ENCODE results near the gene SIGLEC5. TPM values are rescaled to one million over a fixed set of nuclear protein-coding genes. Genes with fewer than 3 reads are reported as not detected.

SIGLEC5 gene
- total and polyA plus RNA-seq, 2 donors (not counting 3 experiments of a cell fraction or from before 2014, with no cell fraction given) = not detected

DNA sequence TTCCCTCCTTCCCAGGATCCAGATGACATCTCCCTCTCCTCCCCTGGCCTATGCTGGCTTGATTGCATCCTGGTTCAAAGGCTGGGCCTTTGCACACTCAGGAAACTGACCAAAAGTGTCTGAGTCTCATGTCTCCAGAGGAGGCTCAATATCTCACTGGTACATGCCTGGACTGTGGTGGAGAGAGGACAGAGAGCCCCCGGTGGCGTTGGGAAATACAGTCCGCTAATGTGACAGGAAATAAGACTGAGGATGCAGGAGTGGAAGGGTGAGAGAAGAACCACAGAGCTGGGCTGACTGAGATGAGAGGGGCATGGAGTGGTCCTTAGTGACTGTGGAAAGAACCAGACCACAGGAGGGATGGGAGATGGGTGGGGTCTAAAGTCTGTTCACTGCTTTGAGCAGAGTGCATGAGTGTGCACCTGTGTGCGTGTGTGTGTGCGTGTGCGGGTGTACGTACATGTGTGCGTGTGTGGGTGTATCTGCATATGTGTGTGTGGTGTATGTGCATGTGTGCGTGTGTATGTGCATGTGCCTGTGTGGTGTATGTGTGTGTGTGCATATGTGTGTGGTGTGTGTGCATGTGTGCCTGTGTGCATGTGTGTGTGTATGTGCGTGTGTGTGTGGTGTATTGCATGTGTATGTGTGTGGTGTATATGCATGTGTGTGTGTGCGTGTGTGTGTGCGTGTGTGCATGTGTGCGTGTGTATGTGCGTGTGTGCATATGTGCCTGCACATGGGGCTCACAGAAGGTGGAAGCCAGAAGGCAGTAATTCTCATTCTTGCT, 1.9 kb downstream of the SIGLEC5 start:
- no peaks in the 10 kb centered on the region for H3K4me1 ChIP-seq (ENCODE audit: control insufficient read depth, extremely low read depth, insufficient read depth, low read length)
- POLR2A ChIA-PET = no interaction called here
- H3K9ac ChIP-seq (replicated peaks; ENCODE audit: extremely low read depth, insufficient read depth, low read length) = no peak overlapping the region
- no peak for TF ChIP-seq POLR2AphosphoS5 (IDR thresholded peaks at IDR 0.05; ENCODE audit: insufficient read depth, low read depth, low read length)
- no peak for TF ChIP-seq MYC (IDR thresholded peaks at IDR 0.05; ENCODE audit: low read depth, low read length)
- TF ChIP-seq JUN (IDR thresholded peaks at IDR 0.05; ENCODE audit: borderline replicate concordance, insufficient read depth, insufficient read length, low read depth) = no peak
- TF ChIP-seq, protein P1, sequence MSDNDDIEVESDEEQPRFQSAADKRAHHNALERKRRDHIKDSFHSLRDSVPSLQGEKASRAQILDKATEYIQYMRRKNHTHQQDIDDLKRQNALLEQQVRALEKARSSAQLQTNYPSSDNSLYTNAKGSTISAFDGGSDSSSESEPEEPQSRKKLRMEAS (IDR thresholded peaks at IDR 0.05; ENCODE audit: insufficient read depth, insufficient read length) = no peak
- TF ChIP-seq, protein P2, sequence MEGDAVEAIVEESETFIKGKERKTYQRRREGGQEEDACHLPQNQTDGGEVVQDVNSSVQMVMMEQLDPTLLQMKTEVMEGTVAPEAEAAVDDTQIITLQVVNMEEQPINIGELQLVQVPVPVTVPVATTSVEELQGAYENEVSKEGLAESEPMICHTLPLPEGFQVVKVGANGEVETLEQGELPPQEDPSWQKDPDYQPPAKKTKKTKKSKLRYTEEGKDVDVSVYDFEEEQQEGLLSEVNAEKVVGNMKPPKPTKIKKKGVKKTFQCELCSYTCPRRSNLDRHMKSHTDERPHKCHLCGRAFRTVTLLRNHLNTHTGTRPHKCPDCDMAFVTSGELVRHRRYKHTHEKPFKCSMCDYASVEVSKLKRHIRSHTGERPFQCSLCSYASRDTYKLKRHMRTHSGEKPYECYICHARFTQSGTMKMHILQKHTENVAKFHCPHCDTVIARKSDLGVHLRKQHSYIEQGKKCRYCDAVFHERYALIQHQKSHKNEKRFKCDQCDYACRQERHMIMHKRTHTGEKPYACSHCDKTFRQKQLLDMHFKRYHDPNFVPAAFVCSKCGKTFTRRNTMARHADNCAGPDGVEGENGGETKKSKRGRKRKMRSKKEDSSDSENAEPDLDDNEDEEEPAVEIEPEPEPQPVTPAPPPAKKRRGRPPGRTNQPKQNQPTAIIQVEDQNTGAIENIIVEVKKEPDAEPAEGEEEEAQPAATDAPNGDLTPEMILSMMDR (IDR thresholded peaks at IDR 0.05; ENCODE audit: extremely low read depth in 1 of 2, insufficient read depth in 1 of 2, low read depth in 1 of 2, low read length in 2 of 2) = no peak
- TF ChIP-seq POLR2A (IDR thresholded peaks at IDR 0.05; ENCODE audit: low read depth, low read length) = no peak
- TF ChIP-seq EZH2 (IDR thresholded peaks at IDR 0.05; ENCODE audit: borderline replicate concordance, low read depth, low read length, severe bottlenecking) = no peak
- H3K27ac ChIP-seq (ENCODE audit: insufficient read depth, low read depth, low read length) = no peak overlapping the region
- H3K36me3 ChIP-seq (ENCODE audit: control insufficient read depth in 2 of 2, extremely low read depth in 1 of 2, insufficient read depth in 2 of 2, low read length in 2 of 2) = no peaks in the 10 kb centered on the region
- no peaks in the 10 kb centered on the region for H3K79me2 ChIP-seq (ENCODE audit: control insufficient read depth, insufficient read depth, low read length)
- H3K4me2 ChIP-seq (ENCODE audit: insufficient read depth, low read length) = no peak overlapping the region
- DNase-seq (ENCODE audit: low read depth, low spot score) = no peak
- dilution Hi-C loops (cut with MboI; ENCODE audit: extremely low pct_ligation_motif_present, low sequenced_read_pairs) = no loop called here
- intact Hi-C loops (cut with micrococcal nuclease) = no loop called here
- BruUV-seq (replicated peaks) = no TSS peak
- no peaks in the 10 kb centered on the region for H3K9me1 ChIP-seq (replicated peaks; ENCODE audit: control insufficient read depth, extremely low read depth, insufficient read depth, low read length)
- no peaks in the 10 kb centered on the region for H3K27me3 ChIP-seq (ENCODE audit: control insufficient read depth in 2 of 2, insufficient read depth in 2 of 2, low read length in 2 of 2)
- no peak overlapping the region for H2AFZ ChIP-seq (ENCODE audit: low read depth, low read length)
- CTCF ChIA-PET = no interaction called here
- no peak overlapping the region for H3K4me3 ChIP-seq (replicated peaks in 1 of 3; ENCODE audit: insufficient read depth in 1 of 3, low read depth in 1 of 3, low read length in 3 of 3)
- H3K9me3 ChIP-seq (replicated peaks; ENCODE audit: control insufficient read depth, insufficient read depth, low read length) = no peaks in the 10 kb centered on the region
- FAIRE-seq = no peak
- no peaks in the 10 kb centered on the region for H4K20me1 ChIP-seq (replicated peaks; ENCODE audit: control insufficient read depth, extremely low read depth, insufficient read depth, low read length)
